Central memory CD8-positive, alpha-beta T cell (primary cell): ENCODE data around the gene COLEC12.

Experiments used
- ATAC-seq: fragments of 150-1000 bp; cut with Tn5 transposase; replicated peaks from 2 replicates; pipeline ENCODE4 v1.10.0; 2022; ENCODE audit warnings: mild to moderate bottlenecking, moderate FRiP score, moderate number of reproducible peaks; ENCODE audit not compliant: poor library complexity, severe bottlenecking; ENCODE audit errors: extremely low read depth
- DNase-seq, 2 donors: peaks; one replicate each; pipeline ENCODE4 v3.0.0; 2021; ENCODE audit warnings: low spot score in 2 of 2
- H3K27ac Mint-ChIP-seq: one replicate; pipeline ENCODE4 v1.8.0; 2022; ENCODE audit warnings: low read depth, mild to moderate bottlenecking, moderate library complexity, mixed read lengths
- H3K27me3 Mint-ChIP-seq: one replicate; pipeline ENCODE4 v1.8.0; 2022; ENCODE audit warnings: mixed read lengths
- H3K36me3 Mint-ChIP-seq: one replicate; pipeline ENCODE4 v1.8.0; 2022; ENCODE audit warnings: mild to moderate bottlenecking, moderate library complexity, mixed read lengths; ENCODE audit not compliant: insufficient read depth
- H3K4me1 Mint-ChIP-seq: one replicate; pipeline ENCODE4 v1.8.0; 2022; ENCODE audit warnings: mixed read lengths
- H3K4me3 Mint-ChIP-seq: one replicate; pipeline ENCODE4 v1.8.0; 2022; ENCODE audit warnings: mild to moderate bottlenecking, moderate library complexity, mixed read lengths
- H3K9me3 Mint-ChIP-seq: one replicate; pipeline ENCODE4 v1.8.0; 2022; ENCODE audit warnings: mixed read lengths

COLEC12 gene

DNA sequence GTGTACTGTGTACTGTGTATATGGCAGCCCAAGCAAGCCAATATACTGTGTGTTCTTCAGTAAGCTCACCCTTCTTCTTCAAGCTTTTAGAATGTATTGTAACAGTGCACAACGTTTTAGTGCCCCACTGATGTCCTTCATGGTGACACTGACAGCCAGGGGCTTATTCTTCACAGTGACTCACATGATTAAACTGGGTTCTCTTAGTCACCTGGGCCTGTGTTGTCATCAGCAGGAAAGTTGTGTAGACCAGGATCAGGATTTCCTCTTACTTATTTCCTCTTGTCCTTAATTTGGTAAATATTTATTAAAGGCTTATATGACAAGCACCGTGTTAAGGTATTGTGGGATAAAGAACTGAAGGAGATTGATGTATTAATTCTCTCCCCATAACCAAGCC, 164.8 kb downstream of the COLEC12 start:
- H3K36me3 Mint-ChIP-seq = no peaks in the 10 kb centered on the region
- ATAC-seq (no peak), DNase-seq (no peak)
- peaks cover 37% of the 10 kb centered on the region for H3K27me3 Mint-ChIP-seq
- H3K9me3 Mint-ChIP-seq = no peaks in the 10 kb centered on the region
- no peak overlapping the region for H3K27ac Mint-ChIP-seq
- H3K4me1 Mint-ChIP-seq = no peaks in the 10 kb centered on the region
- no peak overlapping the region for H3K4me3 Mint-ChIP-seq

DNA sequence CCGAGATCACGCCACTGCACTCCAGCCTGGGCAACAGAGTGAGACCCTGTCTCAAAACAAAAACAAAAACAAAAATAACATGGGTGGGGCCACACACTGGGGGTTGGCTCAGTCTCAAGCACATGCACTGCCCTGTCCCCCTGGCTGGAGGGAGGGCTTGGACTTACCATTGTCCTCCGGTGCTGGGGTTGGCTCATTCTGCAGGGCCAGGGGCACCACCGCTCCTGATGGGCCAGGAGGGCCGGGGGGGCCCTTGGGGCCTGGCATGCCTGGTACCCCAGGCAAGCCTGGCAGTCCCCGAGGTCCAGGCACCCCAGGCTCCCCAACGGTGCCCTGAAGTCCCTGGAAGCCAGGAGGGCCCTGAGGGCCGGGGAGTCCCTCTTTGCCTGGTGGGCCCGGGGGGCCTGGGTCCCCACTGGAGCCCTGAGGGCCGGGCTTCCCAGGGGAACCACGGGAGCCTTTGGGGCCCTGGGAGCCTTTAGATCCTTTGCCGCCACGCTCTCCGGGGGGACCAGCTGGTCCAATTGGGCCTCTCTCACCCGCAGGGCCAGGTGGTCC, 165.8 kb downstream of the COLEC12 start:
- Mint-ChIP-seq H3K27me3 (peaks cover 39% of the 10 kb centered on the region), H3K9me3 (no peaks in the 10 kb centered on the region), H3K4me1 (no peaks in the 10 kb centered on the region), H3K36me3 (no peaks in the 10 kb centered on the region), H3K27ac (no peak overlapping the region), H3K4me3 (no peak overlapping the region)
- DNase-seq (no peak), ATAC-seq (no peak)

DNA sequence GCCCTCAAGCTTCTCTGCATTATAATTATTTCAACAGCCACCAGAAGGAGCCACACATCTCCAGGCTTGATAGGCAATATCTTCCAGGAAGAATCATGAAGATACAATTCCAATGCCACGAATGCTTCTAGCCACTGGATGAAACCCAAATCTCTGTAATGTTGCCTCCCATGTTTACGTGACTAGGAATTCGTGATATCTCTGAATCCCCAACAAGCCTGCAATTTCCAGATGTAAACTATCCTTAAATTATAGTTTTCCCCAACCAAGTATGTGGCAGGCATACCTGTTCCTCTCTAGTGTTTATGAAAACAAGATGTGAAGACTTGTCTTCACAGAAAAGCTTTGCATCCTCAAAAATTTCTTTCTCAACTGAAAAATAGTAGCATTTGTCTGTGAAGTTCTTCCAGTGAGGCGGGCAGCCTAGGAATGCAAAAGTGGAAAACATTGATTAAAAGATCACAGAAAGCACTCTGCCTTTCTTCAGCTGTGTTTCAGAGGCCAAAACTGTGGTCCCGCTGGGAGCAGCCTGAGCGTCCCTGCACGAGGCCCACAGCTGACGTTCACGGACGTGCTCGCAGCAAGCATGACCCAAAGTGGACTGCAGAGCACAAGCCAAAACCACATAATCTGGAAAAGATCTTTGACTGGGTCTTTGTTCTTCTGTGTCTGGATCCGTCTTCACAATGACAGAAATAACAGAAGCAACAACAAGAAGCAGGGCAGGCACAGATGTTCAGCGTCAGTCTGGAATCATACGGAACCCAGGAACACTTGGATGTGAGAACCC, 167.6 kb downstream of the COLEC12 start:
- Mint-ChIP-seq H3K27ac (no peak overlapping the region), H3K9me3 (no peaks in the 10 kb centered on the region), H3K27me3 (peaks cover 57% of the 10 kb centered on the region), H3K4me3 (no peak overlapping the region), H3K4me1 (no peaks in the 10 kb centered on the region), H3K36me3 (no peaks in the 10 kb centered on the region)
- DNase-seq = no peak
- no peak for ATAC-seq

DNA sequence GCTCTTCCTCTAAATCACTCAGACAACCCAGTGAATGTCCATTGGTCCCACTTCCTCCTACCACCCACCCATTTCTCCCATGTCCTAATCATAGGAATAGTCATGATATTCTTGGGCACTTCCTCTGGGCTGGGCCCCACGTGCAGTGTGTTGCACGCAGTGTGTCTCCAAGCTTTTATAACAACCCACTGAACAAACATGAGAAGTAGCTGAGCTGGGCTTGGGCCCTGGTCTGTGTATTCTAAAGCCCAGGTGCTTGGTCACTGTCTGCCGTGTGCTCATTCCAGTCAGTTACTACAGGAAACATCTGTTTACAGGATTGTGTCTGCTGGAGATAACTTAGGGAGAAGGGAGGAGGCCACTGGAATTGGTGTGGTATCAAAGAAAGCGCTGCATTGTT, 168.5 kb downstream of the COLEC12 start:
- no peak overlapping the region for H3K4me3 Mint-ChIP-seq
- no peaks in the 10 kb centered on the region for H3K36me3 Mint-ChIP-seq
- peaks cover 60% of the 10 kb centered on the region for H3K27me3 Mint-ChIP-seq
- DNase-seq (no peak), ATAC-seq (no peak)
- H3K9me3 Mint-ChIP-seq = no peaks in the 10 kb centered on the region
- no peaks in the 10 kb centered on the region for H3K4me1 Mint-ChIP-seq
- no peak overlapping the region for H3K27ac Mint-ChIP-seq

DNA sequence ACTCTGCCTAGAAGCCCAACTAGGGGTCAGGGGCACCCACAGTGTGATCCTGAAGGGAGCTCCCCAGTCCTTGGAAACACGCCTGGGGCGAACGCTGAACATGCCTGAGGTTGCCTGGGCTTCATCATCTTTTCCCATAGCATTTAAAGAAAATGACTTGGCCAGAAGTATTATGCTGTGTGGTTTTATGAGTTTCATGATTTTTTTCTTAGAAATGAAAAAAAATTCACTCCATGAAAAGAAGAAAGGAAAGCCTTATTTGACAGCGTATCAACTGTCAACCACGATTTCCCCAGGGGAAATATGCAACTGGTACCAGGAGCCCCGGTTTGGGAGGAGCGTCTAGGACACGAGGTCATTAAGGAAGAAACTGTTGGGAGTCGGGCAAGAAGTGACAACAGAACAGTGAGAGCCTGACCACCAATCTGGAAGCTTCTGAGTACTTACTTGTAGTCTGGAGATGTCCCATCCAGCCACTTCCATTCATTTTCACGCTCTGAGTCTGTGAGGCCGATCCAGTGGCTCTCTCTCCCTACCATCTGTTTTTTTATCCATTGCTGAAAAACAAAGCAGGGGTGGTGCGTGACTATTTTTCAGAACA, 169.2 kb downstream of the COLEC12 start:
- Mint-ChIP-seq H3K4me3 (no peak overlapping the region), H3K27me3 (peaks cover 60% of the 10 kb centered on the region), H3K27ac (no peak overlapping the region), H3K36me3 (no peaks in the 10 kb centered on the region), H3K9me3 (no peaks in the 10 kb centered on the region), H3K4me1 (no peaks in the 10 kb centered on the region)
- DNase-seq (no peak), ATAC-seq (no peak)

DNA sequence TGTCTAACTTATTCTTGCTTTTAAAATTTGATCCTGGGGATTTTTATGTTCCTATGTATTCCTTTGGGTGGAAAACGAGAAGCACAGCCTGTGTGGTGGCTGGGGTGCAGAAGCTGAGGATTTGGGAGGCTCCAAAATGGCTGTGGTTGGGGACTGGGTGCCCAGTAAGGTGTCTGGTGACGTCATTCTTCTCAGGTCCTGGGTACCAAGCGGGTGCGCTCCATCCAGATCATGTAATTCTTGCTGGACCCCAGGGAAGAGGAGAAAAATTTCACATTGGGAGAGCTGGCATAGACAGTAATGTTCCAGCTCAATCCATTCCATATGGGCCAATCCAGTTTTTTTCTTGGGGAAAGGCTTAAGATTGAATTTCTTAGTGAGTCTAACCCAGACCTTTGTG, 171.6 kb downstream of the COLEC12 start:
- Mint-ChIP-seq H3K27ac (no peak overlapping the region), H3K36me3 (no peaks in the 10 kb centered on the region), H3K9me3 (no peaks in the 10 kb centered on the region), H3K27me3 (peaks cover 54% of the 10 kb centered on the region), H3K4me1 (no peaks in the 10 kb centered on the region), H3K4me3 (no peak overlapping the region)
- DNase-seq (no peak), ATAC-seq (no peak)

DNA sequence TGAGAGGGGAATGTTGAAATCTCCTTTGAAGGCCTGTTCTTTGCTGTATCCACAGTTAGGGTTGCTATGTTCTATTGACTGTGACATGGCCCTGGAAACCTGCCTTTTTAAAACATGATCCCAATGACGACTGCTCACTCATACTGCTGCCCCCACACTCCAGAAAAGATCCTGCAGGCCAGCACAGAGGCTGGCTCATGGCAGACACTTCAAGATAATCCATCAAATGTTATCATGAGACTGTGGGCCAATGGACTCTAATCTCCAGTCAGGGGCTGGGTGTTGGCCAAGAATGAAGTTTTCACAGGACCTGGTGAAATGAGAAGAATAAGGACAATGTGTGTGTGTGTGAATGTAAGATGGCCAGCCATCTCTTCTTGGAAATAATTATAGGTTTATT, 173.7 kb downstream of the COLEC12 start:
- peaks cover 48% of the 10 kb centered on the region for H3K27me3 Mint-ChIP-seq
- H3K9me3 Mint-ChIP-seq = no peaks in the 10 kb centered on the region
- no peak overlapping the region for H3K27ac Mint-ChIP-seq
- H3K4me3 Mint-ChIP-seq = no peak overlapping the region
- DNase-seq (no peak), ATAC-seq (no peak)
- H3K4me1 Mint-ChIP-seq = no peaks in the 10 kb centered on the region
- no peaks in the 10 kb centered on the region for H3K36me3 Mint-ChIP-seq

DNA sequence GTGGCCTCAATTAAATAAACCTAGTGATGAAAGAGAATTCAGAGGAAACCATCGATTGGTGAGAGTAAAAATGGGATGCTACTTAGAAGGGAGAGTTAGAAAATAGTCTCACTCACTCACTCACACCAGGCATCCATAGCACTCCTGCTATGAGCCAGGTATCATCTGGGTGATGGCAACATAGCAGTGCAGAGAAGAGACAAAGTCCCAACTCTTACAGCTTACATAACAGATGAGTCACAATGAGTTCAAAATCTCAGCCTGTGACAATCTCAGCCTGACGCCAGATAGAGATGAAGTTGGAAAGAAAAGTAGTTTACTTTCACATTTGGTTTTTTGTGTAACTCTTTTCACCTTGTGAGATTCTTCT, 177.3 kb downstream of the COLEC12 start:
- DNase-seq (no peak), ATAC-seq (no peak)
- no peak overlapping the region for H3K4me3 Mint-ChIP-seq
- no peak overlapping the region for H3K27ac Mint-ChIP-seq
- no peaks in the 10 kb centered on the region for H3K4me1 Mint-ChIP-seq
- H3K9me3 Mint-ChIP-seq = no peaks in the 10 kb centered on the region
- H3K27me3 Mint-ChIP-seq = peaks cover 35% of the 10 kb centered on the region
- no peaks in the 10 kb centered on the region for H3K36me3 Mint-ChIP-seq

DNA sequence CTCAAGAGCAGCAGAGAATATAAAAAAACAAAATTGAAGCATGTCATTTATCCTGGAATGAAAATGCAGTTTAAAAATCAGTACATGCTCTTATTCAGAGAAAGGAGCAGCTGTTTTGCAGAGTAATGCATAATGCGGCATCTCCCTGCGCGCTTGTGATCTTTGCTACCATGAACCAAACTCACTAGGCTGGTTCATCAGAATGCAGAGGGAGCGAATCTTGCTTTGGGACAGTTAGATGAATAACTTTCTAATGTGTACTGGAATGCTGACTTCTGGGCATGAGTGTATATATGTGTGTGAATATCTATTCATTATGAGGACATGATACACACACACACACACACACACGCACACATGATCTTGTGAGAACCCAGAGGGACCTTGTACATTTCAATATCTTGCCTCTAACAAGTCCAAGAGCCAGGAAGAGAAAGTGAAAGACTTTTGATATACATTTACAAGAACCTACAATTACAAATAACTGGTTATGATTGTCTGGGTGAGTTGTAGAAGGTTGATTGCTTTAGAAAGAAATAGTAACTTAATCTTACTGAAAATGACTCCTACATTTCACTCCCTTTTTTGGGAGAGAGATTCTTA, 178.5 kb downstream of the COLEC12 start:
- DNase-seq (no peak), ATAC-seq (no peak)
- no peak overlapping the region for H3K4me3 Mint-ChIP-seq
- no peaks in the 10 kb centered on the region for H3K4me1 Mint-ChIP-seq
- no peaks in the 10 kb centered on the region for H3K36me3 Mint-ChIP-seq
- H3K27me3 Mint-ChIP-seq = peaks cover 29% of the 10 kb centered on the region
- no peaks in the 10 kb centered on the region for H3K9me3 Mint-ChIP-seq
- no peak overlapping the region for H3K27ac Mint-ChIP-seq

DNA sequence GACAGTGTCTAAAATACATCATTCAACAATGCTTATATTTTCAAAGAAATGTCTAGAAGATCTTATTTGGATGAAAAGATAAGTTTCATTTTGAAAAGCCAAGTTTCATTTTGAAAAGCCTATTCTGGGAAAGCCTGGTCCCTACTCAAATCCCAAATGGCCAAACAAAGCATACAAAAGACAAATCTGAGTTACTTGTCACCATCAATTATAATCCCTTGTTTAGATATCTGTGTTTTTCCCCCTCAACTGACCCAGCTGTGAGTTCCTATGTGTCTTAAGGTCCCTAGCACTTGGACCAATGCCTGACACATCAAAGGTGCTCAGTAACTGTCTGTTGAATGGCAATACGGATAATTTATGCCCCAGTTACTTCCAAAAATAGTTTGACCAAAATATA, 180.3 kb downstream of the COLEC12 start:
- Mint-ChIP-seq H3K27ac (no peak overlapping the region), H3K36me3 (no peaks in the 10 kb centered on the region), H3K4me1 (no peaks in the 10 kb centered on the region), H3K4me3 (no peak overlapping the region), H3K9me3 (no peaks in the 10 kb centered on the region), H3K27me3 (peaks cover 40% of the 10 kb centered on the region)
- DNase-seq (no peak), ATAC-seq (no peak)

DNA sequence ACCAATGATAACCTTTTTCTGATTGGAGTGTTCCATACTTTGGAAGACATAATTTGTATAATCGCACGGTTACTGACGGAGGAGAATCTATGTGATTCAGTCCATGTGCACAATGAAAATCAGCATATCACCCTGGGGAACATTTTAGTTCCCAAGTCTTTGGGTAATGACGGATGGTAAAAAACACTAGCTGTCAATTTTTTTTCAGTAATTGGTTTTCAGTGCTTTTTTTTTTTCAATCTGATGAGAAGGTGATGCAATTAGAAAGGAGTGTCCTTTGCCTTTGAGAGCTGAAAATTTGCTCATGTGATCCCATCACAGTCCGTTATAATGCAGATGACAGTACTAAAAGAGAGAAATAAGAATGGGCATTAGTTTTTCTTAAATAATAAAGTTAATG, 180.8 kb downstream of the COLEC12 start:
- Mint-ChIP-seq H3K27me3 (peaks cover 40% of the 10 kb centered on the region), H3K36me3 (no peaks in the 10 kb centered on the region), H3K27ac (no peak overlapping the region), H3K4me3 (no peak overlapping the region), H3K4me1 (no peaks in the 10 kb centered on the region), H3K9me3 (no peaks in the 10 kb centered on the region)
- no peak for DNase-seq
- no peak for ATAC-seq

DNA sequence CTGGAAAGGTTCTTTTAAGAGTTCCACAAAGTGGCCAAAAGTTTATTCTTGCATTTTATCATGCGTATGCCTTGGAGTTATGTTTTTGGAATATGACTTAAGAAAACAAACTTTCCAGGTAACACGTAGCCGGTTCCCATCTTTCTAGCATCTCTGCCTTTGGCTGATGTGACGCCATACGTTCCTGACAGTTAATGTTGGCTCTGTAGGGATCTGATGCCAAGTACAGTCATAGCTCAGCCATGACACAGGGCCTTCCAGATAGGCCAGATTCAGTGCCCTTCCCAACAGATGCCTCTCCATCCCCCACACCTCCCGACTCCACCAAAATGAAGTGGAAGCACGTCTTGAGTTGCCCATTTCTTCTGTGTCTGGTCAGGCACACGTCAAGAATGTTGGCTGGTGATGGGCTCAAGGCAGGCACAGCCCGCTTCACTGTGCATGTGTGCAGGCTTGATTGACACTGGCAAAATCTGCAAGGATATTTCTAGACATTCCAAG, 181.7 kb downstream of the COLEC12 start:
- no peak overlapping the region for H3K4me3 Mint-ChIP-seq
- peaks cover 40% of the 10 kb centered on the region for H3K27me3 Mint-ChIP-seq
- ATAC-seq (no peak), DNase-seq (no peak)
- H3K4me1 Mint-ChIP-seq = no peaks in the 10 kb centered on the region
- H3K27ac Mint-ChIP-seq = no peak overlapping the region
- no peaks in the 10 kb centered on the region for H3K36me3 Mint-ChIP-seq
- H3K9me3 Mint-ChIP-seq = no peaks in the 10 kb centered on the region

DNA sequence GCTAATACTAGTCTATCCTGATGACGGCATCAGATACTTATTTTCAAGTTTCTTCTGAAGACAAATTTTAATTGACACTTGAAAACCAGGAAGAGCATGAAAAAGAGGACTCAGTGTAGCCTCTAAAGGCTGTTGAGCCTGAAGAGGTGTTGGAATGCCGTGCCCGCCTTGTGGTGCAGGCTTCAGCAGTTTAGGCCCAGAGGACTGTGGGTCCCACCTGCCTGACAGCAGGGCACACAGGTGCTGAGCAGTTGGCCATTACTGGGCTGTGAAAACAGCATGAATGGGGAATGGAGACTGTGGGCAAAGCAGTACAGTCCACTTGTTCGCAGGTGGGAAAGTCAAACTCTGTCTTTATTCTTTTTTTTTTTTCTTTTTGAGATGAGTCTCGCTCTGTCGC, 182.9 kb downstream of the COLEC12 start:
- Mint-ChIP-seq H3K4me3 (no peak overlapping the region), H3K36me3 (no peaks in the 10 kb centered on the region), H3K4me1 (no peaks in the 10 kb centered on the region), H3K27me3 (peaks cover 34% of the 10 kb centered on the region), H3K27ac (no peak overlapping the region), H3K9me3 (no peaks in the 10 kb centered on the region)
- DNase-seq (no peak), ATAC-seq (no peak)
